H1 (cell line): Measurements from ENCODE around the gene TAF7L. TPM values are rescaled to one million over a fixed set of nuclear protein-coding genes. Genes with fewer than 3 reads are reported as not detected.

Experiments used
- CBX5 ChIP-seq: fragments of 300-800, 300-1000 bp; sonication (generic); IDR thresholded peaks from 2 replicates; pipeline ENCODE4 v1.7.1; 2016; ENCODE audit warnings: antibody characterized with exemption, low read length, low read depth
- CHD2 ChIP-seq: IDR thresholded peaks from 2 replicates; pipeline ENCODE4 v1.6.1; 2012; ENCODE audit warnings: low read length, improper control_type of control experiment
- CHD7 ChIP-seq: fragments of 300-600 bp; sonication (generic); IDR thresholded peaks from 2 replicates; pipeline ENCODE4 v1.7.1; 2012; ENCODE audit warnings: low read length, moderate library complexity, mild to moderate bottlenecking, inconsistent platforms; ENCODE audit not compliant: insufficient replicate concordance
- CREB1 ChIP-seq: IDR thresholded peaks from 2 replicates; pipeline ENCODE4 v1.6.1; 2012; ENCODE audit warnings: inconsistent platforms
- EGR1 ChIP-seq: IDR thresholded peaks from 2 replicates; pipeline ENCODE4 v1.6.1; 2011; ENCODE audit warnings: low read depth, low read length, borderline replicate concordance
- FOSL1 ChIP-seq: IDR thresholded peaks from 2 replicates; pipeline ENCODE4 v1.6.1; 2011; ENCODE audit warnings: mild to moderate bottlenecking, low read depth, low read length, moderate library complexity; ENCODE audit not compliant: insufficient read depth
- KDM5A ChIP-seq: fragments of 200-600 bp; IDR thresholded peaks from 2 replicates; pipeline ENCODE4 v1.7.1; 2012; ENCODE audit warnings: mild to moderate bottlenecking, low read length, inconsistent platforms, mixed read lengths
- RBBP5 ChIP-seq: IDR thresholded peaks from 2 replicates; pipeline ENCODE4 v1.7.1; 2012; ENCODE audit warnings: low read depth, mild to moderate bottlenecking, inconsistent platforms, low read length, moderate library complexity, borderline replicate concordance
- SIX5 ChIP-seq: IDR thresholded peaks from 2 replicates; pipeline ENCODE4 v1.6.1; 2011; ENCODE audit warnings: mild to moderate bottlenecking, low read depth, low read length
- SP1 ChIP-seq: IDR thresholded peaks from 2 replicates; pipeline ENCODE4 v1.6.1; 2011; ENCODE audit warnings: low read depth, low read length
- polyA plus RNA-seq, 7 experiments: library from polyadenylated mRNA; depleted of rRNA in 3 of 7; stranded (reverse) in 5 of 7; unstranded in 2 of 7; fragments of >200 nt in 5 of 7; fragments of 200-250 nt in 2 of 7; gene quantifications; 1 replicate in 5 of 7; 2 replicates in 1 of 7; 4 replicates in 1 of 7; pipeline versions ENCODE4 v1.2.1 to v1.2.3, GENCODE V29; 2011 to 2013; ENCODE audit warnings: missing spikeins in 2 of 7, mixed read lengths in 2 of 7
- total RNA-seq: library from RNA; stranded (reverse); fragmentation: NEBNext Ultra II Directional; extraction: Animal tissue kit (Norgen Biotek cat#: 25700); gene quantifications from 2 replicates; pipeline ENCODE4 v1.2.1, GENCODE V29; 2021

Gene TAF7L
- total and polyA plus RNA-seq, 2 of the 8 experiments (the other 6 are each of a cell fraction or from before 2014, with no cell fraction given), result not detected

GRCh38 chrX:101220662-101221260, 70.4 kb downstream of the TAF7L start (continued):
- TF ChIP-seq CHD7 (no peak), CHD2 (no peak), KDM5A (no peak), SIX5 (no peak), SP1 (no peak), FOSL1 (no peak), EGR1 (no peak), RBBP5 (no peak), CBX5 (no peak), CREB1 (no peak)
